Activated naive CD4-positive, alpha-beta T cell treated with anti-CD3 and anti-CD28 coated beads, Interleukin-2, amount 50 U/mL, for 72 hours (primary cell): ENCODE results near the gene SPAST. TPM values are rescaled to one million over a fixed set of nuclear protein-coding genes. Genes with fewer than 3 reads are reported as not detected.
"Not testable (repeated sequence)": the region's sequence is repeated elsewhere in the genome, so short reads cannot be mapped to it uniquely, and the experiment has no call there.

Experiments used
- ATAC-seq, 2 donors: fragments of 150-1000 bp; cut with Tn5 transposase; 2 replicates each; pipeline ENCODE4 v1.10.0; 2021; ENCODE audit warnings: mild to moderate bottlenecking in 2 of 2, moderate library complexity in 2 of 2
- DNase-seq, 2 donors: peaks; one replicate each; pipeline ENCODE4 v3.0.0; 2021 to 2022; ENCODE audit warnings: low spot score in 2 of 2
- H3K27ac Mint-ChIP-seq, 2 donors: one replicate each; pipeline ENCODE4 v1.8.0; 2022; ENCODE audit warnings: mild to moderate bottlenecking in 2 of 2, mixed read lengths in 2 of 2
- H3K36me3 Mint-ChIP-seq, 2 donors: one replicate each; pipeline ENCODE4 v1.8.0; 2022; ENCODE audit warnings: mixed read lengths in 2 of 2
- H3K9me3 Mint-ChIP-seq, 2 donors: one replicate each; pipeline ENCODE4 v1.8.0; 2022; ENCODE audit warnings: mixed read lengths in 2 of 2
- total RNA-seq, 2 donors: library from RNA; stranded (reverse); gene quantifications; one replicate each; pipeline ENCODE4 v1.2.3, GENCODE V29; 2022

The SPAST gene
- total RNA-seq, 2 donors from 2014 or later: 15.8 to 16.3 TPM

GRCh38 chr2:32189011-32189410, 125.7 kb downstream of the SPAST start:
- no peak for DNase-seq
- no peaks in the 10 kb centered on the region for H3K9me3 Mint-ChIP-seq
- no peak overlapping the region for H3K27ac Mint-ChIP-seq
- no peak for ATAC-seq
- H3K36me3 Mint-ChIP-seq: peaks cover 0 to 11% of the 10 kb centered on the region in 2 donors

DNA sequence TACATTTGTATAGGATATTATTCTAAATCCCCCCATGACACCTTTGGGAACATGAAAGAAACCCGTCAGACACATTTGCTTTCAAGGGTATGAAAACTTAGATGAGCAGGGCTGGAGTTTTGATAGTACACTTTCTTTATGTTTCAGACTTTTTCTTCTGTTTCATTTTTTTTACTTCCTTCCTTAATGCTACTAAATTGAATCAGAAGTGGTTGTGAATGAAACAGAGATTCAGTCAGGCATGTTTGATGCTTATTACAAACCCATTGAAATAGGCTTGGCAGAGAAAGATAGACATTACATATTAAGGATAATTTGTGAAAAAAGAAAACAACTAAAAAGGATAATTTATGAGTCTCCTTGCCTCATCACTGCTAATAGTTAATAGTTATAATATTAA, 129.1 kb downstream of the SPAST start:
- Mint-ChIP-seq H3K9me3 (no peaks in the 10 kb centered on the region), H3K36me3 (peaks cover 0 to 6% of the 10 kb centered on the region in 2 donors), H3K27ac (peak overlapping the region in 1 of 2 donors; percentile 79)
- ATAC-seq (peak in 1 of 2 donors; percentile 66), DNase-seq (no peak)

DNA sequence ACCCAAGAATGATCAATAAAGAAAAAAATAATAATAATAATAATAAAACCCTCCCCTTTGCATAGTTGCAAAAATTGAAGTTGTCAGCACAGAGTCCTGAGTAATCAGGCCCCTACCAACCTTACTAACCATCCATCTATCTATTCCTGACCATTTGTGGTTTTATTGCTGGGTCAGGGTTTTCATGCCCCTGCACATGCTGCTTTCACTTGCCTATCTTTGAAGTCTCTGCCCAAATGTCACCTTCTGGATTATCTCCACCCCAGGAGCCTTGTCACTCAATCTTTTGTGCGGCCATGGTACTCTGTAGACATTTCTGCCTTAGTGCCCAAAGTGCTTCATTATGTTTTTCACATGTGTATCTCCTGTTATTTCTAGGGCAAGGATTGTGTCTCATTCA, 137.5 kb downstream of the SPAST start:
- Mint-ChIP-seq H3K9me3 (no peaks in the 10 kb centered on the region), H3K27ac (no peak overlapping the region), H3K36me3 (peaks cover 8 to 22% of the 10 kb centered on the region in 2 donors)
- DNase-seq (no peak), ATAC-seq (no peak)

DNA sequence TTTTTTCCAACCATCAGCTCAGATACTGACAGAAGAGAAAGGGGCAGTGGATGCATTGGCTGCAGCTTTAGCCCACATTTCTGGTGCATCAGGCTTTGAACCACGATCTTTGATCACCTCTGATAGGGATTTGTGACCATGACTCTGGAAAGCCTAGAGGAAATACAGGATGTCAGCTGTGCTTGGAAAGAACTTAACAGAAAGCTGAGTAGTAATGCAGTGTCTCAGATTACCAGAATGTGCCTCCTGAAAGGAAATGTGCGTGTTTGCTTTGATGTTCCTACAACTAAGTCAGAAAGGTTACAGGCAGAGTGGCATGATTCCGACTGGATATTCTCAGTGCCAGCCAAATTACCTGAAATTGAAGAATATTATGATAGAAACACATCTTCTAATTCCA, 140.1 kb downstream of the SPAST start:
- not testable (repeated sequence) for H3K27ac Mint-ChIP-seq, DNase-seq, ATAC-seq, H3K9me3 Mint-ChIP-seq
- peaks cover 4 to 22% of the 10 kb centered on the region in 2 donors for H3K36me3 Mint-ChIP-seq

Other genes with a start within 250 kb of the SPAST start
- 10 to 100 TPM; 51.0 to 56.6 TPM for gene MEMO1, start 52.5 kb upstream of the SPAST start, total RNA-seq
- 10 to 100 TPM; 63.1 to 66.8 TPM for gene DPY30, start 23.8 kb upstream of the SPAST start, total RNA-seq
- 10 to 100 TPM; 11.5 to 19.1 TPM for gene SLC30A6, start 102.3 kb downstream of the SPAST start, total RNA-seq
- gene NLRC4, start 201.3 kb downstream of the SPAST start, total RNA-seq: under 1 TPM in 1 of 2 donors, not detected in 1; 0.08 TPM
- gene YIPF4, start 214.3 kb downstream of the SPAST start, total RNA-seq: 10 to 100 TPM; 35.0 to 36.3 TPM